NT2/D1 (cell line): ENCODE data around the gene ZNF580.

ENCODE experiments used
- SUZ12 ChIP-seq: IDR thresholded peaks from 2 replicates; pipeline ENCODE4 v1.6.1; 2011; ENCODE audit not compliant: insufficient read length, insufficient read depth; ENCODE audit errors: extremely low read depth
- YY1 ChIP-seq: IDR thresholded peaks from 2 replicates; pipeline ENCODE4 v1.6.1; 2011; ENCODE audit not compliant: insufficient read length, insufficient read depth

- no peak for TF ChIP-seq SUZ12
- TF ChIP-seq YY1, result no peak
Measured at GRCh38 chr19:55656988-55657747, 16.4 kb downstream of the ZNF580 start.
